B cell (primary cell): ENCODE results near the gene ZDHHC17. TPM values are rescaled to one million over a fixed set of nuclear protein-coding genes. Genes with fewer than 3 reads are reported as not detected.

ENCODE experiments used
- ATAC-seq: fragments of 200-7000 bp; cut with Tn5 transposase; one replicate; pipeline ENCODE4 v1.10.0; 2021; ENCODE audit warnings: low read depth, mild to moderate bottlenecking, moderate number of reproducible peaks, moderate library complexity
- CTCF ChIA-PET: fragments of 350-600 bp; sonication (Branson Sonifier 250); formaldehyde crosslinking; loops from one replicate; lab custom pipeline; 2021; ENCODE audit warnings: antibody characterized with exemption, inconsistent platforms; lab: Charles Lee
- POLR2A ChIA-PET: fragments of 350-600 bp; sonication (Branson Sonifier 250); formaldehyde crosslinking; loops from one replicate; lab custom pipeline; 2021; ENCODE audit warnings: antibody characterized with exemption; lab: Charles Lee
- DNase-seq: peaks from one replicate; pipeline ENCODE4 v3.0.0; 2013
- H2AFZ ChIP-seq: 2 replicates; pipeline ENCODE4 v1.6.1; 2012; ENCODE audit warnings: mild to moderate bottlenecking, low read depth, low read length; ENCODE audit not compliant: insufficient read depth, poor library complexity, severe bottlenecking
- H3K27ac ChIP-seq, 2 donors: 1 replicate in 1 of 2; 2 replicates in 1 of 2; pipeline ENCODE4 v1.5.1; 2012 to 2013; ENCODE audit warnings: low read length in 2 of 2, mild to moderate bottlenecking in 2 of 2, moderate library complexity in 1 of 2
- H3K27me3 ChIP-seq, 4 experiments: fragments of 200-600 bp in 1 of 4; sonication (generic) in 1 of 4; replicated peaks in 1 of 4; 1 replicate in 2 of 4; 2 replicates in 2 of 4; pipeline versions ENCODE4 v1.6.1 to v1.7.0; 2013 to 2016; ENCODE audit warnings: low read length in 3 of 4, mild to moderate bottlenecking in 2 of 4, mixed read lengths in 1 of 4, moderate library complexity in 1 of 4; ENCODE audit not compliant: insufficient read depth in 4 of 4, control insufficient read depth in 3 of 4; ENCODE audit errors: control extremely low read depth in 1 of 4
- H3K36me3 ChIP-seq, 2 experiments: replicated peaks in 1 of 2; 1 replicate in 1 of 2; 2 replicates in 1 of 2; pipeline versions ENCODE4 v1.6.1 to v1.7.1; 2013; ENCODE audit warnings: low read length in 1 of 2; ENCODE audit not compliant: insufficient read depth in 2 of 2, control insufficient read depth in 1 of 2; ENCODE audit errors: control extremely low read depth in 1 of 2, extremely low read depth in 1 of 2
- H3K4me1 ChIP-seq, 2 donors: fragments of 200-600 bp in 1 of 2; sonication (generic) in 1 of 2; 1 replicate in 1 of 2; 2 replicates in 1 of 2; pipeline versions ENCODE4 v1.5.1 to v1.6.1; 2013 to 2017; ENCODE audit warnings: low read length in 2 of 2; ENCODE audit not compliant: control insufficient read depth in 2 of 2, insufficient read depth in 2 of 2
- H3K4me2 ChIP-seq: replicated peaks from 2 replicates; pipeline ENCODE3; 2012; ENCODE audit warnings: mild to moderate bottlenecking, low read depth, low read length; ENCODE audit not compliant: poor library complexity, severe bottlenecking
- H3K4me3 ChIP-seq, 5 experiments: fragments of 200-600 bp in 1 of 5; sonication (generic) in 1 of 5; 1 replicate in 3 of 5; 2 replicates in 2 of 5; pipeline versions ENCODE4 v1.5.1 to v1.7.0; 2011 to 2016; ENCODE audit warnings: low read length in 4 of 5, mild to moderate bottlenecking in 4 of 5, low read depth in 2 of 5, control low read depth in 1 of 5, moderate library complexity in 1 of 5; ENCODE audit not compliant: insufficient read depth in 1 of 5; ENCODE audit errors: control extremely low read depth in 1 of 5, extremely low read depth in 1 of 5
- H3K79me2 ChIP-seq: fragments of 200-600 bp; sonication (generic); one replicate; pipeline ENCODE4 v1.6.0; 2016; ENCODE audit warnings: low read length; ENCODE audit not compliant: control insufficient read depth, insufficient read depth
- H3K9ac ChIP-seq: fragments of 200-600 bp; sonication (generic); 2 replicates; pipeline ENCODE4 v1.6.1; 2017; ENCODE audit warnings: mild to moderate bottlenecking, low read length, moderate library complexity
- H3K9me3 ChIP-seq, 3 donors: one replicate each; pipeline versions ENCODE4 v1.6.1 to v1.7.1; 2013; ENCODE audit warnings: low read length in 2 of 3; ENCODE audit not compliant: control insufficient read depth in 2 of 3, insufficient read depth in 1 of 3; ENCODE audit errors: control extremely low read depth in 1 of 3
- H4K20me1 ChIP-seq: 2 replicates; pipeline ENCODE4 v1.6.0; 2012; ENCODE audit warnings: mild to moderate bottlenecking, low read length; ENCODE audit not compliant: insufficient read depth, control insufficient read depth, poor library complexity, severe bottlenecking
- H3K27ac Mint-ChIP-seq: one replicate; pipeline ENCODE4 v1.8.0; 2021; ENCODE audit warnings: mixed read lengths
- H3K27me3 Mint-ChIP-seq: one replicate; pipeline ENCODE4 v1.8.0; 2021; ENCODE audit warnings: mixed read lengths
- H3K4me1 Mint-ChIP-seq: one replicate; pipeline ENCODE4 v1.8.0; 2021; ENCODE audit warnings: mixed read lengths
- H3K4me3 Mint-ChIP-seq: one replicate; pipeline ENCODE4 v1.8.0; 2021; ENCODE audit warnings: mixed read lengths
- H3K9me3 Mint-ChIP-seq: one replicate; pipeline ENCODE4 v1.8.0; 2022; ENCODE audit warnings: mixed read lengths; ENCODE audit not compliant: insufficient read depth
- CTCF ChIP-seq: fragments of 200-600 bp; IDR thresholded peaks from one replicate; pipeline ENCODE4 v1.8.0; 2022; ENCODE audit warnings: antibody characterized with exemption, mild to moderate bottlenecking
- EZH2 ChIP-seq: IDR thresholded peaks from 2 replicates; pipeline ENCODE4 v1.6.1; 2012; ENCODE audit warnings: borderline replicate concordance, low read depth, mild to moderate bottlenecking, moderate library complexity, low read length; ENCODE audit not compliant: insufficient read depth, poor library complexity, severe bottlenecking
- WGBS: methylation state at CpG from one replicate; pipeline ENCODE4 v1.1.5; 2013; ENCODE audit warnings: missing lambda C conversion rate; ENCODE audit not compliant: insufficient coverage; 5-methylcytosine and 5-hydroxymethylcytosine counted together
- intact Hi-C: fragments of 100-400 bp; cut with micrococcal nuclease; formaldehyde crosslinking; loops from one replicate; pipeline ENCODE4 v1.10.0; 2022
- polyA plus RNA-seq: library from polyadenylated mRNA; depleted of rRNA; stranded (reverse); fragments of >200 nt; gene quantifications from 2 replicates; pipeline ENCODE4 v1.2.3, GENCODE V29; 2012
- total RNA-seq, 2 donors: library from RNA; stranded (reverse); fragments of 120-200 nt in 1 of 2; gene quantifications; 1 replicate in 1 of 2; 2 replicates in 1 of 2; pipeline versions ENCODE4 v1.2.3 to v1.2.4, GENCODE V29; 2013 to 2022

ZDHHC17 gene
- total and polyA plus RNA-seq, 2 donors (not counting 1 experiment from before 2014, with no cell fraction given), result 26.1 to 75.0 TPM

GRCh38 chr12:76714861-76715260 is 49.1 kb upstream of the ZDHHC17 start:
- Histone ChIP-seq H3K79me2 (no peaks in the 10 kb centered on the region), H3K9ac (no peak overlapping the region), H2AFZ (no peak overlapping the region), H4K20me1 (no peaks in the 10 kb centered on the region), H3K36me3 (no peaks in the 10 kb centered on the region), H3K4me2 (no peak overlapping the region), H3K27ac (no peak overlapping the region), H3K9me3 (no peaks in the 10 kb centered on the region), H3K4me1 (no peaks in the 10 kb centered on the region), H3K27me3 (no peaks in the 10 kb centered on the region), H3K4me3 (no peak overlapping the region)
- H3K9me3 Mint-ChIP-seq, result no peaks in the 10 kb centered on the region
- WGBS, result 100% methylated on average over 2 of the region's 3 CpGs
- no peak for ATAC-seq
- H3K27ac Mint-ChIP-seq, result no peak overlapping the region
- DNase-seq, result no peak
- peaks cover 12% of the 10 kb centered on the region for H3K27me3 Mint-ChIP-seq
- no peaks in the 10 kb centered on the region for H3K4me1 Mint-ChIP-seq
- TF ChIP-seq CTCF (no peak), EZH2 (no peak)
- intact Hi-C loops, result no loop called here
- ChIA-PET POLR2A (no interaction called here), CTCF (no interaction called here)
- no peak overlapping the region for H3K4me3 Mint-ChIP-seq

- intact Hi-C loops, result no loop called here
- ChIA-PET CTCF (no interaction called here), POLR2A (no interaction called here)
- H3K79me2 ChIP-seq, result no peaks in the 10 kb centered on the region
- ATAC-seq (no peak), DNase-seq (no peak)
- WGBS, result 94% methylated on average over 3 of the region's 3 CpGs
- H3K36me3 ChIP-seq, result no peaks in the 10 kb centered on the region
- no peak overlapping the region for H3K27ac ChIP-seq
- no peaks in the 10 kb centered on the region for H3K4me1 ChIP-seq
- H3K4me3 ChIP-seq, result no peak overlapping the region
- no peak overlapping the region for H3K4me3 Mint-ChIP-seq
- peaks cover 15% of the 10 kb centered on the region for H3K27me3 Mint-ChIP-seq
- H3K9me3 ChIP-seq, result no peaks in the 10 kb centered on the region
- H4K20me1 ChIP-seq, result no peaks in the 10 kb centered on the region
- H3K9me3 Mint-ChIP-seq, result no peaks in the 10 kb centered on the region
- no peaks in the 10 kb centered on the region for H3K4me1 Mint-ChIP-seq
- H3K9ac ChIP-seq, result no peak overlapping the region
- no peak overlapping the region for H2AFZ ChIP-seq
- no peaks in the 10 kb centered on the region for H3K27me3 ChIP-seq
- no peak for TF ChIP-seq EZH2
- TF ChIP-seq CTCF, result no peak
- H3K4me2 ChIP-seq, result no peak overlapping the region
- H3K27ac Mint-ChIP-seq, result no peak overlapping the region
Observed at GRCh38 chr12:76715332-76715731, 48.6 kb upstream of the ZDHHC17 start.
